ENCODE data around the gene KCTD4.

The KCTD4 gene

DNA sequence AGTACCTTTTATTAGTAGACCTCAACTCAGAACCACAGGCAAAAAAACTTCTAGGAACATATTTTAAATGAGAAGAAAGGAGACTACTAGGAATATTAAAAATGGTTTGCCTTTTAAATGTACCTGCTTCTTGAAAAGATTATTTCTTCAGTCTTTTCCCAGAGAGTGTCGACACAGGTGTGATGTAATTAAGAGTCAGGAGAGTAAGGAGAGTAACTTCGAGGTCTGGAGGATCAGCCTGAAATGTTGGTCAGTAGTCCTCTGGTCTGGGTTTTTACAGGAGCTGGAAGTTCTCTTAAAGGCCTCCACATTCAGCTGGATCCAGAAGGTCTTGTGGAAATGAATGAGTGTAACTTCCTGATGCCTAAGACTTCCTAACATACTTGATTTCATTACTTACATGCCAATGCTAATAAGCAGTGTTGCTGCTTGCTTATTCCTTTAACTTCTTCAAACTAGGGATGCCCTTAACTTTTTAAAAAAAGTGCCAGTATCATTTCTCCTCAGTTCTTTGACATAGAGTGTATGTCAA, at the start of gene KCTD4:
TSS of gene KCTD4 (minus strand) at position 345 of the 532 bp plus-strand sequence. CDS start 6,478 bp downstream, outside the sequence.
- TF ChIP-seq TCF12 (IDR thresholded peaks at IDR 0.05; ENCODE audit: low read depth) = no peak
- TF ChIP-seq RAD21 (IDR thresholded peaks at IDR 0.05; ENCODE audit: low read depth) = no peak
- TF ChIP-seq EP300 (IDR thresholded peaks at IDR 0.05; ENCODE audit: borderline replicate concordance) = no peak
- TF ChIP-seq REST (IDR thresholded peaks at IDR 0.05; ENCODE audit: low read depth) = no peak
- TF ChIP-seq FOXM1 (IDR thresholded peaks at IDR 0.05; ENCODE audit: borderline replicate concordance, low read depth) = no peak
- TF ChIP-seq TEAD4 (IDR thresholded peaks at IDR 0.05) = no peak
- TF ChIP-seq, protein P1, sequence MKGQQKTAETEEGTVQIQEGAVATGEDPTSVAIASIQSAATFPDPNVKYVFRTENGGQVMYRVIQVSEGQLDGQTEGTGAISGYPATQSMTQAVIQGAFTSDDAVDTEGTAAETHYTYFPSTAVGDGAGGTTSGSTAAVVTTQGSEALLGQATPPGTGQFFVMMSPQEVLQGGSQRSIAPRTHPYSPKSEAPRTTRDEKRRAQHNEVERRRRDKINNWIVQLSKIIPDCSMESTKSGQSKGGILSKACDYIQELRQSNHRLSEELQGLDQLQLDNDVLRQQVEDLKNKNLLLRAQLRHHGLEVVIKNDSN (IDR thresholded peaks at IDR 0.05) = no peak
- TF ChIP-seq MAX (IDR thresholded peaks at IDR 0.05) = no peak
- TF ChIP-seq ZBTB7A (IDR thresholded peaks at IDR 0.05; ENCODE audit: low read depth) = no peak
- TF ChIP-seq CEBPB (IDR thresholded peaks at IDR 0.05) = no peak
- no peak for TF ChIP-seq TAF1 (IDR thresholded peaks at IDR 0.05; ENCODE audit: low read depth)
- no peak for TF ChIP-seq CREB1 (IDR thresholded peaks at IDR 0.05; ENCODE audit: low read depth)

DNA sequence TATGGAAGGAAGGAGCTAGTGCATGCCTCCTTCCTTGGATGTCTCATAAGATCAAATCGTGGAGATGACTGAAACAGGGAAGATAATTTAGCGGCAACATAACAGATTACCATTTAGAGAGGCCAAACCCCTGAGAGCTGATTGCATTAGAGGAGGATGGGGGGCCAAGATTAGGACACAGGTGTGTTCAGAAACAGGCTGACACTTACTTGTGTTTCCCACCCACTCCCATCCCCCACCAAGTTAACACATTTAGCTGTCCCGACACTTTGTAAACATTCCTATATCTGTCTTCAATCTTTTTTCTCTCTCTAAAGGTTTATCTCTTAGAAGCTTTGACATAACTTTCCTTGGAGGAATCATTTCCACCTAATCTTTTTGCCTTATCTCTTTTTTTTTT, 48.8 kb upstream of the KCTD4 start:
- TF ChIP-seq TAF1 (IDR thresholded peaks at IDR 0.05; ENCODE audit: low read depth) (no peak), YY1 (IDR thresholded peaks at IDR 0.05; ENCODE audit: low read depth) (no peak), RAD21 (IDR thresholded peaks at IDR 0.05; ENCODE audit: low read depth) (no peak), NFIC (IDR thresholded peaks at IDR 0.05) (no peak), ZBTB7A (IDR thresholded peaks at IDR 0.05; ENCODE audit: low read depth) (no peak), EP300 (IDR thresholded peaks at IDR 0.05; ENCODE audit: borderline replicate concordance) (no peak), TCF12 (IDR thresholded peaks at IDR 0.05; ENCODE audit: low read depth) (no peak), FOXM1 (IDR thresholded peaks at IDR 0.05; ENCODE audit: borderline replicate concordance, low read depth) (no peak), EGR1 (IDR thresholded peaks at IDR 0.05) (no peak), CEBPB (IDR thresholded peaks at IDR 0.05) (no peak), TEAD4 (IDR thresholded peaks at IDR 0.05) (no peak), MAX (IDR thresholded peaks at IDR 0.05) (no peak), REST (IDR thresholded peaks at IDR 0.05; ENCODE audit: low read depth) (no peak)

DNA sequence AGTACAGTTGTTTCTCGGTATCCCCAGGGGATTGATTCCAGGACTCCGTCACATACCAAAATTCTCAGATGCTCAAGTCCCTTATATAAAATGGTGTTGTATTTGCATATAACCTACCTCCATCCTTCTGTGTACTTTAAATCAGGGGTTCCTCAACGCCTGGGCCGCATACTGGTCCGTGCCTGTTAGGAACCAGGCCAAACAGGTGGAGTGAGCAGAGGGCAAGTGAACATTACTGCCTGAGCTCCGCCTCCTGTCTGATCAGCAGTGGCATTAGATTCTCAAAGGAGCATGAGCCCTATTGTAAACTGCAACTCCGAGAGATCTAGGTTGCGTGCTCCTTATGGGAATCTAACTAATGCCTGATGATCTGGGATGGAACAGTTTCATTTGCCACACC, 42.2 kb upstream of the KCTD4 start:
- TF ChIP-seq, protein P1 (IDR thresholded peaks at IDR 0.05) = no peak
- TF ChIP-seq TEAD4 (IDR thresholded peaks at IDR 0.05) = no peak

DNA sequence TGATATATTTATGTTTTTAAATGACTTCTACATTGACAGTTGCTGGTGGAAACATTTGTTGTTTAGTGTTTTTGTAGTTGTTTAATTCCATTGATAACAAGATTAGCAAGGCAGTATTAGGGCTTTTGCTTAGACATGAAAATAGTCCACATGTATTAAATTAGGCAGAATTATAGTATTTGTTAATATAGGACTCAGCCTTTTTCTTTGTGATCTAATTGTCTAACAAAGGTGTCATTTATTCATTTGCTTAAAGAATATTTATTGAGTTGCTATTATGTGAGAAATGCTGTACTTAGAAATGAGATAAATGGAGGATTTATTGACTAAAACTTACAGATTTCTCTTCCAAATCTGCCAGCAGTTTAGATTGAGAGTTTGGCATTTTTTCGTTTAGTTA, 41.7 kb upstream of the KCTD4 start:
- no peak for TF ChIP-seq ZBTB7A (IDR thresholded peaks at IDR 0.05; ENCODE audit: low read depth)
- no peak for TF ChIP-seq TCF12 (IDR thresholded peaks at IDR 0.05; ENCODE audit: low read depth)
- TF ChIP-seq NFIC (IDR thresholded peaks at IDR 0.05) = no peak
- no peak for TF ChIP-seq CEBPB (IDR thresholded peaks at IDR 0.05)
- TF ChIP-seq MAX (IDR thresholded peaks at IDR 0.05) = no peak
- no peak for TF ChIP-seq EGR1 (IDR thresholded peaks at IDR 0.05)
- no peak for TF ChIP-seq EP300 (IDR thresholded peaks at IDR 0.05; ENCODE audit: borderline replicate concordance)
- no peak for TF ChIP-seq CREB1 (IDR thresholded peaks at IDR 0.05; ENCODE audit: low read depth)
- TF ChIP-seq, protein P1 (IDR thresholded peaks at IDR 0.05) = no peak
- no peak for TF ChIP-seq RAD21 (IDR thresholded peaks at IDR 0.05; ENCODE audit: low read depth)
- TF ChIP-seq REST (IDR thresholded peaks at IDR 0.05; ENCODE audit: low read depth) = no peak
- TF ChIP-seq FOXM1 (IDR thresholded peaks at IDR 0.05; ENCODE audit: borderline replicate concordance, low read depth) = no peak
- no peak for TF ChIP-seq TEAD4 (IDR thresholded peaks at IDR 0.05)
- TF ChIP-seq YY1 (IDR thresholded peaks at IDR 0.05; ENCODE audit: low read depth) = no peak
- no peak for TF ChIP-seq TAF1 (IDR thresholded peaks at IDR 0.05; ENCODE audit: low read depth)
